Natural killer cell (primary cell): ENCODE data around the gene FAM110C. TPM values are rescaled to one million over a fixed set of nuclear protein-coding genes. Genes with fewer than 3 reads are reported as not detected.
"Not testable (repeated sequence)": the region's sequence is repeated elsewhere in the genome, so short reads cannot be mapped to it uniquely, and the experiment has no call there.

Experiments
- ATAC-seq, 3 donors: fragments of 150-1000 bp in 2 of 3; fragments of 200-7000 bp in 1 of 3; cut with Tn5 transposase; 1 replicate in 1 of 3; 2 replicates in 2 of 3; pipeline ENCODE4 v1.10.0; 2021; ENCODE audit warnings: mild to moderate bottlenecking in 2 of 3, moderate library complexity in 2 of 3
- DNase-seq, 2 donors: peaks; one replicate each; pipeline versions ENCODE4 v3.0.0 to v3.0.0-alpha.2; 2013 to 2021; ENCODE audit warnings: mixed read lengths in 1 of 2
- H3K27ac ChIP-seq: one replicate; pipeline ENCODE4 v1.5.1; 2013; ENCODE audit warnings: mild to moderate bottlenecking, low read length
- H3K27me3 ChIP-seq: one replicate; pipeline ENCODE4 v1.6.1; 2013; ENCODE audit warnings: low read length; ENCODE audit not compliant: control insufficient read depth, insufficient read depth
- H3K36me3 ChIP-seq: one replicate; pipeline ENCODE4 v1.6.1; 2013; ENCODE audit warnings: low read length; ENCODE audit not compliant: control insufficient read depth, insufficient read depth
- H3K4me1 ChIP-seq: one replicate; pipeline ENCODE4 v1.6.1; 2013; ENCODE audit warnings: low read length; ENCODE audit not compliant: control insufficient read depth, insufficient read depth
- H3K4me3 ChIP-seq: one replicate; pipeline ENCODE4 v1.5.1; 2013; ENCODE audit warnings: low read length
- H3K9me3 ChIP-seq: one replicate; pipeline ENCODE4 v1.6.1; 2013; ENCODE audit warnings: low read length; ENCODE audit not compliant: control insufficient read depth, insufficient read depth
- H3K27ac Mint-ChIP-seq, 2 donors: one replicate each; pipeline ENCODE4 v1.8.0; 2022; ENCODE audit warnings: mild to moderate bottlenecking in 2 of 2, mixed read lengths in 2 of 2, moderate library complexity in 1 of 2
- H3K27me3 Mint-ChIP-seq, 2 donors: one replicate each; pipeline ENCODE4 v1.8.0; 2022; ENCODE audit warnings: low read depth in 2 of 2, mixed read lengths in 2 of 2
- H3K36me3 Mint-ChIP-seq: one replicate; pipeline ENCODE4 v1.8.0; 2022; ENCODE audit warnings: mixed read lengths
- H3K4me1 Mint-ChIP-seq, 2 donors: one replicate each; pipeline ENCODE4 v1.8.0; 2022; ENCODE audit warnings: mixed read lengths in 2 of 2
- H3K4me3 Mint-ChIP-seq: one replicate; pipeline ENCODE4 v1.8.0; 2022; ENCODE audit warnings: mild to moderate bottlenecking, moderate library complexity, mixed read lengths
- H3K9me3 Mint-ChIP-seq, 2 donors: one replicate each; pipeline ENCODE4 v1.8.0; 2022; ENCODE audit warnings: mixed read lengths in 2 of 2
- whole genome bisulfite sequencing: methylation state at CpG from one replicate; pipeline ENCODE4 v1.1.7; 2013; ENCODE audit warnings: missing lambda C conversion rate; ENCODE audit not compliant: insufficient coverage; 5-methylcytosine and 5-hydroxymethylcytosine counted together
- intact Hi-C: fragments of 100-400 bp; cut with micrococcal nuclease; formaldehyde crosslinking; loops from one replicate; pipeline ENCODE4 v1.14.2; 2022
- total RNA-seq, 4 donors: library from RNA; stranded (reverse); fragments of 120-200 nt in 1 of 4; gene quantifications; one replicate each; pipeline versions ENCODE4 v1.2.3 to v1.2.4, GENCODE V29; 2013 to 2022
- TF ChIP-seq, protein P1 (sequence below): fragments of 200-600 bp; IDR thresholded peaks from one replicate; pipeline ENCODE4 v1.8.0; 2022; ENCODE audit warnings: antibody characterized with exemption

FAM110C gene
- total RNA-seq, 3 donors from 2014 or later (not counting 1 experiment from before 2014, with no cell fraction given): 1.3 to 8.5 (median 3.6) TPM

DNA sequence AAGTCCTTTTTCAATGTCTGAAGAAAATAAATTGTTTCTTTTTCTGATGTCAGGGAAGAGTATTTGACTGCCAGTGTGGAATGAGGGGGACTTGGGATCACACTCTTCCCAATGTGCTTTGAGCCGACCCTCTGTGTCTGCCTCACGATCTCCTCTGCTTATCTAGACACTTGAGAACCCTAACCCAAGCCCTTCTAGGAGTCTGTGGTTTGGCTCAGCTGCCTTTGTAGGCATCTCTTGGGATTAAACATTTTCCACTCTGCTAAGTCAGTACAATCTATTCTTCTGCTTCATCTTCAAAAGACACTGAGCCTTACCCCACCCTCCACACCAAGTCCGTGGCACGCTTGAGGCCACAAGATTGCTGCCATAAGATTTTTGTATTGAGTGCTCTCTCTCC, 19.4 kb downstream of the FAM110C start:
- Mint-ChIP-seq H3K27ac (no peak overlapping the region), H3K4me3 (no peak overlapping the region)
- intact Hi-C loops: no loop called here

DNA sequence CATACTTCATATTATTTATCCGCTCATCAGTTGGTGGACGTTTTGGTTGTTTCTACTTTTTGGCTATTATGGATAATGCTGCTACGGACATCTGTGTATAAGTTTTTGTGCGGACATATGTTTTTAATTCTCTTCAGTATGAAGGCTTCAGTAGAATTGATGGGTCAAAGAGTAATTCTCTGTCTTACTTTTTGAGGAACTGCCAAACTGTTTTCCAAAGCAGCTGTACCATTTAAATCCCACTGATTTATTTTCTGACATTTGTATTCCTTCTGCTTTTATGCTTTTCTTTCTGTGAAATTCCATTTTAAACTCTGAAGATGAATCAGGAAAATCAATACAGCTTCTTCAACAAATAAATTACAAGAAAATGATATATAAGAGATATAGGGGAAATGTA, 20.8 kb downstream of the FAM110C start:
- Mint-ChIP-seq H3K36me3 (no peaks in the 10 kb centered on the region), H3K9me3 (no peaks in the 10 kb centered on the region), H3K27ac (no peak overlapping the region), H3K27me3 (no peaks in the 10 kb centered on the region), H3K4me1 (peaks cover 56 to 58% of the 10 kb centered on the region in 2 donors), H3K4me3 (no peak overlapping the region)
- no peak overlapping the region for H3K27ac ChIP-seq
- no peaks in the 10 kb centered on the region for H3K9me3 ChIP-seq
- peaks cover 17% of the 10 kb centered on the region for H3K4me1 ChIP-seq
- H3K4me3 ChIP-seq: no peak overlapping the region
- intact Hi-C loops: no loop called here
- DNase-seq: no peak
- 92% methylated on average over 4 of the region's 4 CpGs for WGBS
- no peak for ATAC-seq
- no peaks in the 10 kb centered on the region for H3K27me3 ChIP-seq
- TF ChIP-seq, protein P1, sequence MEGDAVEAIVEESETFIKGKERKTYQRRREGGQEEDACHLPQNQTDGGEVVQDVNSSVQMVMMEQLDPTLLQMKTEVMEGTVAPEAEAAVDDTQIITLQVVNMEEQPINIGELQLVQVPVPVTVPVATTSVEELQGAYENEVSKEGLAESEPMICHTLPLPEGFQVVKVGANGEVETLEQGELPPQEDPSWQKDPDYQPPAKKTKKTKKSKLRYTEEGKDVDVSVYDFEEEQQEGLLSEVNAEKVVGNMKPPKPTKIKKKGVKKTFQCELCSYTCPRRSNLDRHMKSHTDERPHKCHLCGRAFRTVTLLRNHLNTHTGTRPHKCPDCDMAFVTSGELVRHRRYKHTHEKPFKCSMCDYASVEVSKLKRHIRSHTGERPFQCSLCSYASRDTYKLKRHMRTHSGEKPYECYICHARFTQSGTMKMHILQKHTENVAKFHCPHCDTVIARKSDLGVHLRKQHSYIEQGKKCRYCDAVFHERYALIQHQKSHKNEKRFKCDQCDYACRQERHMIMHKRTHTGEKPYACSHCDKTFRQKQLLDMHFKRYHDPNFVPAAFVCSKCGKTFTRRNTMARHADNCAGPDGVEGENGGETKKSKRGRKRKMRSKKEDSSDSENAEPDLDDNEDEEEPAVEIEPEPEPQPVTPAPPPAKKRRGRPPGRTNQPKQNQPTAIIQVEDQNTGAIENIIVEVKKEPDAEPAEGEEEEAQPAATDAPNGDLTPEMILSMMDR: no peak
- H3K36me3 ChIP-seq: no peaks in the 10 kb centered on the region

More for the DNA sequence above, 19.4 kb downstream of the FAM110C start:
- DNase-seq: no peak
- H3K27ac ChIP-seq: no peak overlapping the region
- 74% methylated on average over 4 of the region's 4 CpGs for WGBS
- Mint-ChIP-seq H3K27me3 (no peaks in the 10 kb centered on the region), H3K4me1 (peaks cover 51 to 53% of the 10 kb centered on the region in 2 donors), H3K9me3 (no peaks in the 10 kb centered on the region), H3K36me3 (no peaks in the 10 kb centered on the region)
- ATAC-seq: no peak
- no peaks in the 10 kb centered on the region for H3K36me3 ChIP-seq
- no peaks in the 10 kb centered on the region for H3K27me3 ChIP-seq
- peaks cover 15% of the 10 kb centered on the region for H3K4me1 ChIP-seq
- TF ChIP-seq, protein P1: no peak
- no peak overlapping the region for H3K4me3 ChIP-seq
- no peaks in the 10 kb centered on the region for H3K9me3 ChIP-seq

DNA sequence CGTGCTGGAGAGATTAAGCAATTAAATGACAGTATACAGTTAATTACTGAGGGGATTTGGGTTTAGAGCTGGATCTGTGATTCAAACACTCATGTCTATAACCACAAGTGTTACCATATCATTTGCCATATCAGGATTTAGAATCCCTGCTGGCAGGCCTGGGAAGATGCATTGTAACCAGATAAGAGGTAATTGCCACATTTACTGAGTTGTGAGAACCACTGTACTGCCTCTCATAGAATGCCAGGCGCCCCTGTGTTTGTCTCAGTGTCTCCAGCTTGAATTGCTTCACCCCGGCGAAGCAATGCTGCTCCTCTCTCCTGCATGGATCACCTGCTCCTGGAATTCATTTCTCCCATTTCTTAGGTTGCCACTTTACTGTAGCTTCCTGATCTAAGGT, 21.7 kb downstream of the FAM110C start:
- peak overlapping the region in 1 of 2 donors; percentile 41 for H3K27ac Mint-ChIP-seq
- peaks cover 56 to 58% of the 10 kb centered on the region in 2 donors for H3K4me1 Mint-ChIP-seq
- intact Hi-C loops, H3K27me3 Mint-ChIP-seq, H3K4me3 ChIP-seq, H3K27me3 ChIP-seq, H3K9me3 Mint-ChIP-seq, H3K27ac ChIP-seq, H3K36me3 ChIP-seq, H3K9me3 ChIP-seq, ATAC-seq, DNase-seq, H3K36me3 Mint-ChIP-seq, H3K4me3 Mint-ChIP-seq: not testable (repeated sequence)
- 93% methylated on average over 3 of the region's 4 CpGs for WGBS
- H3K4me1 ChIP-seq: peaks cover 17% of the 10 kb centered on the region

DNA sequence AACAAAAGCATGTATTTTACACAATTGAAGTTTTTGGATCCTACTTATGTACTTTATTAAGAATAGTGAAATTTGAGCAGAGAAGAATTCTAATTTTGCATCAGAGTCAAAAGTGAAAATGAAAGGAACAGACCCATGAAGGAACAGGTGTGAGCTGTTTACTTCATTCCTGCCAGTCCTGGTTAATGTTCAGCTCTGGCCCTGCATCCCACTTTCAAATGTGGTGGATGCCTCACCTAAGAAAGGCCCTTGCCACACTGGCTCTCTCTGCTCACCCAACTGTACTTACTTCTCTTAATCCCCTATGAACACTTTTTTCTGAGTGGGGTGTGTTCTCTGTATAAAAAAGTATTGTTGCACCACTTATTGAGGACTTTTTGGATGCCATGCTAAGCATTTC, 22.2 kb downstream of the FAM110C start:
- Histone ChIP-seq H3K4me3 (no peak overlapping the region), H3K36me3 (no peaks in the 10 kb centered on the region), H3K9me3 (no peaks in the 10 kb centered on the region), H3K27me3 (no peaks in the 10 kb centered on the region), H3K27ac (no peak overlapping the region), H3K4me1 (peaks cover 17% of the 10 kb centered on the region)
- ATAC-seq: peak; percentile 46 to 55 (median 52)
- Mint-ChIP-seq H3K4me3 (peak overlapping the region; percentile 63), H3K36me3 (no peaks in the 10 kb centered on the region), H3K4me1 (peaks cover 54 to 58% of the 10 kb centered on the region in 2 donors), H3K9me3 (no peaks in the 10 kb centered on the region), H3K27me3 (no peaks in the 10 kb centered on the region), H3K27ac (peak overlapping the region; percentile 22 to 41)
- TF ChIP-seq, protein P1: no peak
- peak in 1 of 2 donors; percentile 16 for DNase-seq
- intact Hi-C loops: no loop called here
